Mesenchymal stem cell (in vitro differentiated cells and primary cell): ENCODE results near the gene CSF1R.

Source experiments
- DNase-seq: peaks from one replicate; pipeline ENCODE4 v3.0.0-alpha.2; 2013
- H2AFZ ChIP-seq: one replicate; pipeline ENCODE4 v1.6.1; 2013; ENCODE audit warnings: low read depth, mild to moderate bottlenecking, control low read depth, inconsistent platforms, low read length, moderate library complexity
- H2AK5ac ChIP-seq: 2 replicates; pipeline ENCODE4 v1.6.1; 2013; ENCODE audit warnings: low read length, moderate library complexity, mild to moderate bottlenecking, inconsistent platforms; ENCODE audit not compliant: severe bottlenecking
- H2BK120ac ChIP-seq: one replicate; pipeline ENCODE4 v1.6.1; 2013; ENCODE audit warnings: low read depth, mild to moderate bottlenecking, inconsistent platforms, low read length, moderate library complexity
- H2BK12ac ChIP-seq, 2 experiments: one replicate each; pipeline ENCODE4 v1.6.1; 2013; ENCODE audit warnings: inconsistent platforms in 2 of 2, low read length in 2 of 2, mild to moderate bottlenecking in 2 of 2, moderate library complexity in 2 of 2, control low read depth in 1 of 2
- H2BK15ac ChIP-seq: one replicate; pipeline ENCODE4 v1.6.1; 2013; ENCODE audit warnings: mild to moderate bottlenecking, low read depth, inconsistent platforms; ENCODE audit not compliant: poor library complexity, severe bottlenecking
- H2BK5ac ChIP-seq: 2 replicates; pipeline ENCODE4 v1.6.1; 2013; ENCODE audit warnings: low read depth, mild to moderate bottlenecking, low read length, control low read depth, inconsistent platforms; ENCODE audit not compliant: poor library complexity, severe bottlenecking
- H3K14ac ChIP-seq, 2 experiments: one replicate each; pipeline ENCODE4 v1.6.1; 2013; ENCODE audit warnings: inconsistent platforms in 2 of 2, low read length in 2 of 2, control low read depth in 1 of 2, mild to moderate bottlenecking in 1 of 2, moderate library complexity in 1 of 2
- H3K18ac ChIP-seq, 2 experiments: one replicate each; pipeline ENCODE4 v1.6.1; 2013; ENCODE audit warnings: inconsistent platforms in 2 of 2, low read length in 2 of 2, control low read depth in 1 of 2, low read depth in 1 of 2, mild to moderate bottlenecking in 1 of 2
- H3K23ac ChIP-seq, 2 experiments: one replicate each; pipeline ENCODE4 v1.6.1; 2013; ENCODE audit warnings: inconsistent platforms in 2 of 2, low read length in 2 of 2, mild to moderate bottlenecking in 2 of 2, moderate library complexity in 2 of 2, control low read depth in 1 of 2
- H3K27ac ChIP-seq: 2 replicates; pipeline ENCODE4 v1.5.1; 2013; ENCODE audit warnings: mild to moderate bottlenecking, moderate library complexity, low read length, control low read depth, inconsistent platforms; ENCODE audit not compliant: poor library complexity, severe bottlenecking
- H3K27me3 ChIP-seq, 2 experiments: 2 replicates each; pipeline versions ENCODE4 v1.6.1 to v1.7.0; 2013; ENCODE audit warnings: low read length in 2 of 2, mild to moderate bottlenecking in 2 of 2, moderate library complexity in 2 of 2, control low read depth in 1 of 2, inconsistent platforms in 1 of 2; ENCODE audit not compliant: control insufficient read depth in 1 of 2, insufficient read depth in 1 of 2
- H3K36me3 ChIP-seq, 2 experiments: 2 replicates each; pipeline versions ENCODE4 v1.6.1 to v1.7.0; 2013; ENCODE audit warnings: low read length in 2 of 2, control low read depth in 1 of 2, inconsistent platforms in 1 of 2, low read depth in 1 of 2, mild to moderate bottlenecking in 1 of 2; ENCODE audit not compliant: insufficient read depth in 2 of 2, control insufficient read depth in 1 of 2
- H3K4ac ChIP-seq, 2 experiments: one replicate each; pipeline ENCODE4 v1.6.1; 2013; ENCODE audit warnings: inconsistent platforms in 2 of 2, low read length in 2 of 2, mild to moderate bottlenecking in 2 of 2, moderate library complexity in 2 of 2, control low read depth in 1 of 2, low read depth in 1 of 2
- H3K4me1 ChIP-seq: 2 replicates; pipeline ENCODE4 v1.6.1; 2013; ENCODE audit warnings: low read depth, low read length, control low read depth; ENCODE audit not compliant: control insufficient read depth, insufficient read depth
- H3K4me2 ChIP-seq: 2 replicates; pipeline ENCODE4 v1.6.1; 2013; ENCODE audit warnings: low read length, mild to moderate bottlenecking, inconsistent platforms; ENCODE audit not compliant: poor library complexity, severe bottlenecking
- H3K4me3 ChIP-seq, 2 experiments: 2 replicates each; pipeline versions ENCODE4 v1.5.1 to v1.7.0; 2013; ENCODE audit warnings: low read length in 2 of 2, mild to moderate bottlenecking in 2 of 2, control low read depth in 1 of 2, low read depth in 1 of 2; ENCODE audit not compliant: insufficient read depth in 1 of 2
- H3K79me1 ChIP-seq: replicated peaks from 2 replicates; pipeline ENCODE4 v1.6.1; 2013; ENCODE audit warnings: mild to moderate bottlenecking, control low read depth, low read length, inconsistent platforms; ENCODE audit not compliant: poor library complexity, severe bottlenecking
- H3K9ac ChIP-seq: 2 replicates; pipeline ENCODE4 v1.7.0; 2013; ENCODE audit warnings: mild to moderate bottlenecking, low read length, moderate library complexity
- H3K9me3 ChIP-seq: 2 replicates; pipeline ENCODE4 v1.7.0; 2013; ENCODE audit warnings: mild to moderate bottlenecking, low read length; ENCODE audit not compliant: control insufficient read depth
- H4K8ac ChIP-seq: one replicate; pipeline ENCODE4 v1.6.1; 2013; ENCODE audit warnings: inconsistent platforms, mild to moderate bottlenecking, low read length, moderate library complexity
- H4K91ac ChIP-seq: one replicate; pipeline ENCODE4 v1.6.1; 2013; ENCODE audit warnings: mild to moderate bottlenecking, low read length, inconsistent platforms
- WGBS: methylation state at CpG from one replicate; pipeline ENCODE4 v1.1.7; 2013; ENCODE audit warnings: mixed read lengths; 5-methylcytosine and 5-hydroxymethylcytosine counted together

CSF1R gene

GRCh38 chr5:150022681-150023080 is 63.7 kb downstream of the CSF1R start:
- Histone ChIP-seq H3K4ac (no peak overlapping the region), H2BK5ac (no peak overlapping the region), H3K9me3 (no peaks in the 10 kb centered on the region), H2AK5ac (no peak overlapping the region), H3K14ac (no peak overlapping the region), H4K91ac (no peak overlapping the region), H3K9ac (peak overlapping the region; percentile 67), H3K4me3 (peak overlapping the region in 1 of 2 experiments; percentile 39), H3K4me1 (peaks cover 5% of the 10 kb centered on the region), H3K27me3 (no peaks in the 10 kb centered on the region), H3K23ac (no peak overlapping the region), H4K8ac (no peak overlapping the region), H2AFZ (no peak overlapping the region), H2BK12ac (no peak overlapping the region), H2BK120ac (no peak overlapping the region), H3K79me1 (peaks cover 15% of the 10 kb centered on the region), H3K27ac (peak overlapping the region; percentile 61), H3K36me3 (peaks cover 22 to 86% of the 10 kb centered on the region in 2 experiments), H3K4me2 (no peak overlapping the region), H3K18ac (no peak overlapping the region), H2BK15ac (no peak overlapping the region)
- no peak for DNase-seq
- WGBS, result 73% methylated on average over 2 of the region's 2 CpGs

DNA sequence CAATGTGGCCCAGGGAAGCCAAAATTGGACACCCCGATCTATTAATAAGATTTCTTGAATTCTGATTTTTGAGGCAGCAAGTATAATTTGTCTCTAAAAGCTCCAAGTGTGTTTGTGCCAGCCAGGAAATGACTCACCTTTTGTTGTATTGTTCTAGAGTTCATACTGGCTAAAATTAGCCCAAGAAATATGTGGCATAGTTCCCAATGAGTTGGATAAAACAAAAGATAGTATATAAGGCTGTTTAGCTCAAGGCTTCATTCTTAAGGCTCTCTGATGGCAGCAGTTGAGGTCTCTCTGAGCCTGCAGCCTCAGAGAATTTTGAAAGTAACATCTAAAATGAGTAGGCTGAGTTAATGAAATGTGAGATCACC is 64.2 kb downstream of the CSF1R start:
- Histone ChIP-seq H4K8ac (no peak overlapping the region), H3K4me3 (peak overlapping the region in 1 of 2 experiments; percentile 39), H3K18ac (no peak overlapping the region), H3K9ac (peak overlapping the region; percentile 67), H2BK5ac (no peak overlapping the region), H3K36me3 (peaks cover 19 to 81% of the 10 kb centered on the region in 2 experiments), H2AK5ac (no peak overlapping the region), H3K79me1 (peaks cover 16% of the 10 kb centered on the region), H2AFZ (no peak overlapping the region), H3K14ac (no peak overlapping the region), H3K9me3 (no peaks in the 10 kb centered on the region), H3K4me2 (no peak overlapping the region), H2BK12ac (no peak overlapping the region), H3K27me3 (no peaks in the 10 kb centered on the region), H2BK15ac (no peak overlapping the region), H3K27ac (peak overlapping the region; percentile 61), H2BK120ac (no peak overlapping the region), H3K4me1 (peaks cover 5% of the 10 kb centered on the region), H4K91ac (no peak overlapping the region), H3K4ac (no peak overlapping the region), H3K23ac (no peak overlapping the region)
- WGBS, result 97% methylated on average over 1 of the region's 1 CpG
- DNase-seq, result peak; percentile 67

DNA sequence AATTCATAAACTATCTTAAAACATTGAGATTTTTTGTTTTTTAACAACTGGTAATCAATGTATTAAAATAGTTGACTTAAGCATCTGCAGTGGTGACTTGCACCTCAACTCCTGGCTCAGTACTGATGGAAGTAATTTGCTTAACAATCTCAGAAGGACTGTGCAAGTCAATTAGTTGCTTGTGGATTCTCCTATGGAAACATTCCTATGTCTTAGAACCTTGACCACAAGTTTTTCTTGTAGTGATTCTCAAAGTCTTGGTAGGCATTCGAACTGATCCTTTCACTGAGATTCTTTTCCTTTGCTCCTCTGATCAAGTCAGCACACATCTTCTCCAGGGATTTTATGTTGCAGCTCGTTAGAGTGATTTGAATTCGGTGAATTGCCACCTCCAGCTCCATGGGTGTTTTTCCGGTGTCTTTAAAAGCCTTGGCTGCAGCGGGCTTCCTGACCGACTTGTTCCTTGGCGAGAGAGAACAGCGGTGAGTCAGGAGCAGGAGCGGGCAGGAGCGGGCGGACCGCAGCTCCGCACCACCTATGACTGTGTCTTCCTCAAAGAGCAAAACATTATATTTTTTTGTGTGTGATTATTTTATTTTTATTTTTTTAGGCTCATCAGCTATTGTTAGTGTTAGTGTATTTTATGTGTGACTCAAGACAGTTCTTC is 64.7 kb downstream of the CSF1R start:
- Histone ChIP-seq H3K79me1 (peaks cover 13% of the 10 kb centered on the region), H3K9ac (peak overlapping the region; percentile 67), H3K36me3 (peaks cover 15 to 76% of the 10 kb centered on the region in 2 experiments), H3K9me3 (no peaks in the 10 kb centered on the region), H3K27ac (peak overlapping the region; percentile 61), H2BK120ac (no peak overlapping the region), H2BK5ac (no peak overlapping the region), H3K14ac (no peak overlapping the region), H3K18ac (no peak overlapping the region), H4K8ac (no peak overlapping the region), H2BK15ac (no peak overlapping the region), H3K27me3 (no peaks in the 10 kb centered on the region), H3K4me2 (peak overlapping the region; percentile 19), H2BK12ac (no peak overlapping the region), H4K91ac (no peak overlapping the region), H3K4me1 (peaks cover 5% of the 10 kb centered on the region), H3K4ac (no peak overlapping the region), H2AK5ac (no peak overlapping the region), H3K23ac (no peak overlapping the region), H2AFZ (no peak overlapping the region), H3K4me3 (peak overlapping the region in 1 of 2 experiments; percentile 39)
- no peak for DNase-seq
- 82% methylated on average over 8 of the region's 13 CpGs for WGBS

GRCh38 chr5:150020249-150020648 is 66.1 kb downstream of the CSF1R start:
- H3K9me3 ChIP-seq, result peaks cover 8% of the 10 kb centered on the region
- H4K91ac ChIP-seq, result no peak overlapping the region
- H2BK15ac ChIP-seq, result no peak overlapping the region
- H2BK12ac ChIP-seq, result no peak overlapping the region
- no peak for DNase-seq
- H3K23ac ChIP-seq, result no peak overlapping the region
- H3K18ac ChIP-seq, result no peak overlapping the region
- no peak overlapping the region for H3K27ac ChIP-seq
- no peak overlapping the region for H3K4me2 ChIP-seq
- H2AK5ac ChIP-seq, result no peak overlapping the region
- no peak overlapping the region for H3K9ac ChIP-seq
- H3K27me3 ChIP-seq, result no peaks in the 10 kb centered on the region
- H3K14ac ChIP-seq, result no peak overlapping the region
- peaks cover 16% of the 10 kb centered on the region for H3K79me1 ChIP-seq
- peaks cover 5% of the 10 kb centered on the region for H3K4me1 ChIP-seq
- no peak overlapping the region for H2BK120ac ChIP-seq
- H3K4me3 ChIP-seq, result no peak overlapping the region
- H2BK5ac ChIP-seq, result no peak overlapping the region
- WGBS, result 100% methylated on average over 1 of the region's 1 CpG
- H4K8ac ChIP-seq, result no peak overlapping the region
- peaks cover 14 to 78% of the 10 kb centered on the region in 2 experiments for H3K36me3 ChIP-seq
- H2AFZ ChIP-seq, result no peak overlapping the region
- no peak overlapping the region for H3K4ac ChIP-seq
